DOHH2 (cell line): ENCODE results near the gene IRAK3.

ENCODE experiments used
- H3F3A ChIP-seq: fragments of 200-600 bp; sonication (generic), shearing (Covaris generic); 2 replicates; pipeline ENCODE4 v1.6.0; 2016; ENCODE audit warnings: antibody characterized with exemption, mild to moderate bottlenecking; ENCODE audit not compliant: control insufficient read depth, insufficient read depth
- H3K27ac ChIP-seq: fragments of 200-600 bp; sonication (generic); 2 replicates; pipeline ENCODE4 v1.5.1; 2014; ENCODE audit warnings: low read depth, mild to moderate bottlenecking, low read length, moderate library complexity
- H3K27me3 ChIP-seq: fragments of 200-600 bp; sonication (generic); 2 replicates; pipeline ENCODE4 v1.6.1; 2014; ENCODE audit warnings: mild to moderate bottlenecking, low read length, mixed read lengths; ENCODE audit not compliant: control insufficient read depth
- H3K36me3 ChIP-seq: fragments of 200-600 bp; sonication (generic); 2 replicates; pipeline ENCODE4 v1.6.1; 2014; ENCODE audit warnings: mild to moderate bottlenecking, low read length, moderate library complexity, mixed read lengths; ENCODE audit not compliant: control insufficient read depth
- H3K4me1 ChIP-seq: fragments of 200-600 bp; sonication (generic); 2 replicates; pipeline ENCODE4 v1.6.1; 2014; ENCODE audit warnings: mild to moderate bottlenecking, low read length, mixed read lengths; ENCODE audit not compliant: control insufficient read depth
- H3K4me2 ChIP-seq: fragments of 200-600 bp; sonication (generic); 2 replicates; pipeline ENCODE4 v1.6.0; 2014; ENCODE audit warnings: mild to moderate bottlenecking, low read length, moderate library complexity
- H3K4me3 ChIP-seq: fragments of 200-600 bp; sonication (generic); 2 replicates; pipeline ENCODE4 v1.5.1; 2014; ENCODE audit warnings: mild to moderate bottlenecking, low read length, mixed read lengths
- H3K79me2 ChIP-seq: fragments of 200-600 bp; sonication (generic); 2 replicates; pipeline ENCODE4 v1.6.1; 2014; ENCODE audit warnings: mild to moderate bottlenecking, low read length, mixed read lengths; ENCODE audit not compliant: control insufficient read depth
- H3K9me2 ChIP-seq: fragments of 200-600 bp; sonication (generic); replicated peaks from 2 replicates; pipeline ENCODE4 v1.6.1; 2014; ENCODE audit warnings: mild to moderate bottlenecking, low read length, mixed read lengths; ENCODE audit not compliant: control insufficient read depth
- H3K9me3 ChIP-seq: fragments of 200-600 bp; sonication (generic); 2 replicates; pipeline ENCODE4 v1.6.1; 2014; ENCODE audit warnings: antibody characterized with exemption, low read length, mixed read lengths; ENCODE audit not compliant: control insufficient read depth, insufficient read depth
- H4K20me1 ChIP-seq: fragments of 200-600 bp; sonication (generic); 2 replicates; pipeline ENCODE4 v1.6.0; 2014; ENCODE audit warnings: low read depth, mild to moderate bottlenecking, antibody characterized with exemption, low read length, moderate library complexity; ENCODE audit not compliant: control insufficient read depth, insufficient read depth
- EZH2phosphoT487 ChIP-seq: fragments of 200-600 bp; sonication (generic); IDR thresholded peaks from 2 replicates; pipeline ENCODE4 v1.6.1; 2017; ENCODE audit warnings: borderline replicate concordance, mild to moderate bottlenecking, antibody characterized with exemption, low read length, moderate library complexity, mixed read lengths
- TF ChIP-seq, protein P1 (sequence below): fragments of 200-600 bp; sonication (generic); IDR thresholded peaks from one replicate; pipeline ENCODE4 v1.5.1; 2014; ENCODE audit warnings: antibody characterized with exemption, mild to moderate bottlenecking, low read depth, low read length; ENCODE audit not compliant: poor library complexity, severe bottlenecking

The IRAK3 gene

GRCh38 chr12:66165141-66165540, 23.9 kb upstream of the IRAK3 start:
- Histone ChIP-seq H3K27me3 (no peaks in the 10 kb centered on the region), H4K20me1 (no peaks in the 10 kb centered on the region), H3F3A (peaks cover 7% of the 10 kb centered on the region), H3K27ac (no peak overlapping the region), H3K4me1 (peaks cover 11% of the 10 kb centered on the region), H3K9me2 (no peaks in the 10 kb centered on the region), H3K79me2 (peaks cover 87% of the 10 kb centered on the region), H3K9me3 (peaks cover 26% of the 10 kb centered on the region), H3K36me3 (peaks cover 55% of the 10 kb centered on the region), H3K4me2 (no peak overlapping the region), H3K4me3 (no peak overlapping the region)
- TF ChIP-seq, protein P1, sequence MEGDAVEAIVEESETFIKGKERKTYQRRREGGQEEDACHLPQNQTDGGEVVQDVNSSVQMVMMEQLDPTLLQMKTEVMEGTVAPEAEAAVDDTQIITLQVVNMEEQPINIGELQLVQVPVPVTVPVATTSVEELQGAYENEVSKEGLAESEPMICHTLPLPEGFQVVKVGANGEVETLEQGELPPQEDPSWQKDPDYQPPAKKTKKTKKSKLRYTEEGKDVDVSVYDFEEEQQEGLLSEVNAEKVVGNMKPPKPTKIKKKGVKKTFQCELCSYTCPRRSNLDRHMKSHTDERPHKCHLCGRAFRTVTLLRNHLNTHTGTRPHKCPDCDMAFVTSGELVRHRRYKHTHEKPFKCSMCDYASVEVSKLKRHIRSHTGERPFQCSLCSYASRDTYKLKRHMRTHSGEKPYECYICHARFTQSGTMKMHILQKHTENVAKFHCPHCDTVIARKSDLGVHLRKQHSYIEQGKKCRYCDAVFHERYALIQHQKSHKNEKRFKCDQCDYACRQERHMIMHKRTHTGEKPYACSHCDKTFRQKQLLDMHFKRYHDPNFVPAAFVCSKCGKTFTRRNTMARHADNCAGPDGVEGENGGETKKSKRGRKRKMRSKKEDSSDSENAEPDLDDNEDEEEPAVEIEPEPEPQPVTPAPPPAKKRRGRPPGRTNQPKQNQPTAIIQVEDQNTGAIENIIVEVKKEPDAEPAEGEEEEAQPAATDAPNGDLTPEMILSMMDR, result no peak
- no peak for TF ChIP-seq EZH2phosphoT487

DNA sequence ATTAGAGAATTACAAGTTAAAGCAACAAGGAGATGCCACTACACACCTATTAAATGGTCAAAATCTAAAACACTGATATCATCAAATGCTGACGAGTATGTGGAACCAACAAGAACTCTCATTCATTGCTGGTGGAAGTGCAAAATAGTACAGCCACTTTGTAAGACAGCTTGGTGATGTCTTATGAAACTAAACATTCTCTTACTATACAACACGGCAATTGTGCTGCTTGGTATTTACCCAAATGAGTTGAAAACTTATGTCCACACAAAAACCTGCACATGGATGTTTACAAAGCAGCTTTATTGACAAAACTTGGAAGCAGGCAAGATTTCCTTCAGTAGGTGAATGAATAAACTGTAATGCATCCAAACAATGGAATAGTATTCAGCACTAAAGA, 22.5 kb upstream of the IRAK3 start:
- H3K79me2 ChIP-seq, result peaks cover 75% of the 10 kb centered on the region
- no peak overlapping the region for H3K4me2 ChIP-seq
- H3K27me3 ChIP-seq, result no peaks in the 10 kb centered on the region
- H3K9me2 ChIP-seq, result no peaks in the 10 kb centered on the region
- no peaks in the 10 kb centered on the region for H4K20me1 ChIP-seq
- H3K4me3 ChIP-seq, result no peak overlapping the region
- no peak overlapping the region for H3K27ac ChIP-seq
- TF ChIP-seq, protein P1, result no peak
- no peak for TF ChIP-seq EZH2phosphoT487
- peaks cover 7% of the 10 kb centered on the region for H3F3A ChIP-seq
- H3K36me3 ChIP-seq, result peaks cover 48% of the 10 kb centered on the region
- peaks cover 26% of the 10 kb centered on the region for H3K9me3 ChIP-seq
- peaks cover 11% of the 10 kb centered on the region for H3K4me1 ChIP-seq

GRCh38 chr12:66168410-66168809, 20.6 kb upstream of the IRAK3 start:
- Histone ChIP-seq H3K36me3 (peaks cover 47% of the 10 kb centered on the region), H3F3A (peaks cover 7% of the 10 kb centered on the region), H3K9me3 (peaks cover 26% of the 10 kb centered on the region), H3K4me3 (peak overlapping the region; percentile 82), H3K79me2 (peaks cover 57% of the 10 kb centered on the region), H4K20me1 (no peaks in the 10 kb centered on the region), H3K9me2 (no peaks in the 10 kb centered on the region), H3K4me1 (peaks cover 15% of the 10 kb centered on the region), H3K27me3 (no peaks in the 10 kb centered on the region), H3K27ac (peak overlapping the region; percentile 92), H3K4me2 (peak overlapping the region; percentile 77)
- no peak for TF ChIP-seq EZH2phosphoT487
- TF ChIP-seq, protein P1, result no peak
